GM23338 (cell line): ENCODE data around the gene PRKG2. TPM values are rescaled to one million over a fixed set of nuclear protein-coding genes. Genes with fewer than 3 reads are reported as not detected.

Source experiments
- ATAC-seq: fragments of 200-7000 bp; cut with Tn5 transposase; 3 replicates; pipeline ENCODE4 v1.9.1; 2020
- DNase-seq: peaks from one replicate; pipeline ENCODE4 v3.0.0-alpha.2; 2015; ENCODE audit warnings: low spot score
- H2AFZ ChIP-seq: fragments of 200-600 bp; sonication (generic); 2 replicates; pipeline ENCODE4 v1.8.0; 2016; ENCODE audit warnings: antibody characterized with exemption, mild to moderate bottlenecking, moderate library complexity
- H3F3A ChIP-seq: fragments of 200-600 bp; sonication (generic); replicated peaks from 2 replicates; pipeline ENCODE4 v1.8.0; 2017; ENCODE audit warnings: antibody characterized with exemption, mixed run types, low read depth
- H3K27ac ChIP-seq: fragments of 200-600 bp; sonication (generic); 2 replicates; pipeline ENCODE4 v1.6.1; 2016; ENCODE audit warnings: low read depth
- H3K27me3 ChIP-seq: fragments of 200-600 bp; sonication (generic); 2 replicates; pipeline ENCODE4 v1.8.0; 2016; ENCODE audit warnings: mild to moderate bottlenecking, mixed run types, moderate library complexity; ENCODE audit not compliant: insufficient read depth
- H3K36me3 ChIP-seq: fragments of 200-600 bp; sonication (generic); 2 replicates; pipeline ENCODE4 v1.8.0; 2016; ENCODE audit warnings: mild to moderate bottlenecking; ENCODE audit not compliant: insufficient read depth
- H3K4me1 ChIP-seq: fragments of 200-600 bp; sonication (generic); 2 replicates; pipeline ENCODE4 v1.8.0; 2016; ENCODE audit warnings: mild to moderate bottlenecking, moderate library complexity; ENCODE audit not compliant: insufficient read depth
- H3K4me2 ChIP-seq: fragments of 200-600 bp; sonication (generic); 2 replicates; pipeline ENCODE4 v1.7.1; 2017; ENCODE audit warnings: mixed run types
- H3K4me3 ChIP-seq: fragments of 200-600 bp; sonication (generic); 2 replicates; pipeline ENCODE4 v1.6.1; 2016; ENCODE audit warnings: mixed run types
- H3K79me2 ChIP-seq: fragments of 200-600 bp; sonication (generic); replicated peaks from 2 replicates; pipeline ENCODE4 v1.8.0; 2017; ENCODE audit warnings: mild to moderate bottlenecking; ENCODE audit not compliant: insufficient read depth
- H3K9me2 ChIP-seq: fragments of 200-600 bp; sonication (generic); 2 replicates; pipeline ENCODE4 v1.8.0; 2017; ENCODE audit not compliant: insufficient read depth
- H4K20me1 ChIP-seq: fragments of 200-600 bp; sonication (generic); replicated peaks from 2 replicates; pipeline ENCODE4 v1.8.0; 2017; ENCODE audit warnings: mild to moderate bottlenecking; ENCODE audit not compliant: insufficient read depth
- H3K27ac Mint-ChIP-seq: 2 replicates; pipeline ENCODE4 v1.8.0; 2020; ENCODE audit warnings: inconsistent platforms, mild to moderate bottlenecking, moderate library complexity, mixed read lengths
- H3K27me3 Mint-ChIP-seq: 3 replicates; pipeline ENCODE4 v1.8.0; 2022; ENCODE audit warnings: low read depth, mild to moderate bottlenecking, moderate library complexity, mixed read lengths, inconsistent platforms; ENCODE audit not compliant: insufficient read depth, poor library complexity
- H3K36me3 Mint-ChIP-seq: 3 replicates; pipeline ENCODE4 v1.8.0; 2021; ENCODE audit warnings: low read depth, mild to moderate bottlenecking, inconsistent platforms, moderate library complexity, mixed read lengths
- H3K4me1 Mint-ChIP-seq: 3 replicates; pipeline ENCODE4 v1.8.0; 2020; ENCODE audit warnings: mild to moderate bottlenecking, inconsistent platforms, mixed read lengths
- H3K4me3 Mint-ChIP-seq: 3 replicates; pipeline ENCODE4 v1.8.0; 2021; ENCODE audit warnings: moderate library complexity, mild to moderate bottlenecking, inconsistent platforms, mixed read lengths
- H3K9me3 Mint-ChIP-seq: 3 replicates; pipeline ENCODE4 v1.8.0; 2020; ENCODE audit warnings: moderate library complexity, mild to moderate bottlenecking, inconsistent platforms, mixed read lengths
- CREB1 ChIP-seq: fragments of 250-450 bp; sonication (Bioruptor Pico); IDR thresholded peaks from 2 replicates; pipeline ENCODE4 v1.5.0; 2020; ENCODE audit warnings: low read depth, mild to moderate bottlenecking, moderate library complexity
- JUNB ChIP-seq: IDR thresholded peaks from one replicate; pipeline ENCODE4 v1.6.1; 2016; ENCODE audit warnings: antibody characterized with exemption; ENCODE audit not compliant: unreplicated experiment
- ZNF114 ChIP-seq: fragments of 250-450 bp; sonication (Bioruptor Pico); IDR thresholded peaks from 2 replicates; pipeline ENCODE4 v1.5.0; 2020; ENCODE audit warnings: mild to moderate bottlenecking, moderate library complexity
- polyA plus RNA-seq: library from polyadenylated mRNA; unstranded; fragments of >200 nt; fragmentation: Nextera tagmentation; extraction: Ambion mirVana; gene quantifications from 2 replicates; pipeline ENCODE4 v1.2.1, GENCODE V29; 2016
- total RNA-seq: library from RNA; depleted of rRNA; stranded (reverse); fragments of >200 nt; shearing (Covaris generic); gene quantifications from 2 replicates; pipeline ENCODE4 v1.2.3, GENCODE V29; 2014
- TF ChIP-seq, protein P1 (sequence below): fragments of 250-450 bp; sonication (Bioruptor Pico); IDR thresholded peaks from 2 replicates; pipeline ENCODE4 v1.5.0; 2020; ENCODE audit warnings: mild to moderate bottlenecking, moderate library complexity
- TF ChIP-seq, protein P2 (sequence below): IDR thresholded peaks from one replicate; pipeline ENCODE4 v1.6.1; 2018; ENCODE audit warnings: antibody characterized with exemption; ENCODE audit not compliant: unreplicated experiment

The PRKG2 gene
- total and polyA plus RNA-seq, 2 experiments from 2014 or later, result 1.9 to 3.6 TPM

DNA sequence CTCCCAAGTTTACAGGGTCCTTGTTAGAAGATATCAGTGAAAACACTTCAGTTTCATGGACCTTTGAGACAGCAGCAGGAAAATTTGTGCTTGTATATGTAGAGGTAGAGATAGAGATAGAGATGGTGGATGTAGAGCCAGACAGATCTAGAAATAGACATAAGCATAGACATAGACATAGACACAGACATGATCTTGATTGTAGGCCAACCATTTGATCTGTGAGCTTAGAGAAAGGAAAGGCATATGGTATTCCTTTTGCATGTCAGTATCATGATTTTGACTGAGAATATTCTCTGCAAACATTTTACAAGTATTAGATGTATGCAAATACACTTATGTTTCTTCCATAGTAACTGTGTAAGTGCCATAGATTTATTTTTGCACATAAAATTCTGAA lies 65.0 kb downstream of the PRKG2 start:
- H3K36me3 Mint-ChIP-seq, result peaks cover 3% of the 10 kb centered on the region; the same call in 2 of the 3 replicates
- H3K4me3 ChIP-seq, result no peak overlapping the region
- peaks cover 4% of the 10 kb centered on the region; the same call in 2 of the 3 replicates for H3K4me1 Mint-ChIP-seq
- H3K27ac Mint-ChIP-seq, result no peak overlapping the region
- TF ChIP-seq, protein P1, sequence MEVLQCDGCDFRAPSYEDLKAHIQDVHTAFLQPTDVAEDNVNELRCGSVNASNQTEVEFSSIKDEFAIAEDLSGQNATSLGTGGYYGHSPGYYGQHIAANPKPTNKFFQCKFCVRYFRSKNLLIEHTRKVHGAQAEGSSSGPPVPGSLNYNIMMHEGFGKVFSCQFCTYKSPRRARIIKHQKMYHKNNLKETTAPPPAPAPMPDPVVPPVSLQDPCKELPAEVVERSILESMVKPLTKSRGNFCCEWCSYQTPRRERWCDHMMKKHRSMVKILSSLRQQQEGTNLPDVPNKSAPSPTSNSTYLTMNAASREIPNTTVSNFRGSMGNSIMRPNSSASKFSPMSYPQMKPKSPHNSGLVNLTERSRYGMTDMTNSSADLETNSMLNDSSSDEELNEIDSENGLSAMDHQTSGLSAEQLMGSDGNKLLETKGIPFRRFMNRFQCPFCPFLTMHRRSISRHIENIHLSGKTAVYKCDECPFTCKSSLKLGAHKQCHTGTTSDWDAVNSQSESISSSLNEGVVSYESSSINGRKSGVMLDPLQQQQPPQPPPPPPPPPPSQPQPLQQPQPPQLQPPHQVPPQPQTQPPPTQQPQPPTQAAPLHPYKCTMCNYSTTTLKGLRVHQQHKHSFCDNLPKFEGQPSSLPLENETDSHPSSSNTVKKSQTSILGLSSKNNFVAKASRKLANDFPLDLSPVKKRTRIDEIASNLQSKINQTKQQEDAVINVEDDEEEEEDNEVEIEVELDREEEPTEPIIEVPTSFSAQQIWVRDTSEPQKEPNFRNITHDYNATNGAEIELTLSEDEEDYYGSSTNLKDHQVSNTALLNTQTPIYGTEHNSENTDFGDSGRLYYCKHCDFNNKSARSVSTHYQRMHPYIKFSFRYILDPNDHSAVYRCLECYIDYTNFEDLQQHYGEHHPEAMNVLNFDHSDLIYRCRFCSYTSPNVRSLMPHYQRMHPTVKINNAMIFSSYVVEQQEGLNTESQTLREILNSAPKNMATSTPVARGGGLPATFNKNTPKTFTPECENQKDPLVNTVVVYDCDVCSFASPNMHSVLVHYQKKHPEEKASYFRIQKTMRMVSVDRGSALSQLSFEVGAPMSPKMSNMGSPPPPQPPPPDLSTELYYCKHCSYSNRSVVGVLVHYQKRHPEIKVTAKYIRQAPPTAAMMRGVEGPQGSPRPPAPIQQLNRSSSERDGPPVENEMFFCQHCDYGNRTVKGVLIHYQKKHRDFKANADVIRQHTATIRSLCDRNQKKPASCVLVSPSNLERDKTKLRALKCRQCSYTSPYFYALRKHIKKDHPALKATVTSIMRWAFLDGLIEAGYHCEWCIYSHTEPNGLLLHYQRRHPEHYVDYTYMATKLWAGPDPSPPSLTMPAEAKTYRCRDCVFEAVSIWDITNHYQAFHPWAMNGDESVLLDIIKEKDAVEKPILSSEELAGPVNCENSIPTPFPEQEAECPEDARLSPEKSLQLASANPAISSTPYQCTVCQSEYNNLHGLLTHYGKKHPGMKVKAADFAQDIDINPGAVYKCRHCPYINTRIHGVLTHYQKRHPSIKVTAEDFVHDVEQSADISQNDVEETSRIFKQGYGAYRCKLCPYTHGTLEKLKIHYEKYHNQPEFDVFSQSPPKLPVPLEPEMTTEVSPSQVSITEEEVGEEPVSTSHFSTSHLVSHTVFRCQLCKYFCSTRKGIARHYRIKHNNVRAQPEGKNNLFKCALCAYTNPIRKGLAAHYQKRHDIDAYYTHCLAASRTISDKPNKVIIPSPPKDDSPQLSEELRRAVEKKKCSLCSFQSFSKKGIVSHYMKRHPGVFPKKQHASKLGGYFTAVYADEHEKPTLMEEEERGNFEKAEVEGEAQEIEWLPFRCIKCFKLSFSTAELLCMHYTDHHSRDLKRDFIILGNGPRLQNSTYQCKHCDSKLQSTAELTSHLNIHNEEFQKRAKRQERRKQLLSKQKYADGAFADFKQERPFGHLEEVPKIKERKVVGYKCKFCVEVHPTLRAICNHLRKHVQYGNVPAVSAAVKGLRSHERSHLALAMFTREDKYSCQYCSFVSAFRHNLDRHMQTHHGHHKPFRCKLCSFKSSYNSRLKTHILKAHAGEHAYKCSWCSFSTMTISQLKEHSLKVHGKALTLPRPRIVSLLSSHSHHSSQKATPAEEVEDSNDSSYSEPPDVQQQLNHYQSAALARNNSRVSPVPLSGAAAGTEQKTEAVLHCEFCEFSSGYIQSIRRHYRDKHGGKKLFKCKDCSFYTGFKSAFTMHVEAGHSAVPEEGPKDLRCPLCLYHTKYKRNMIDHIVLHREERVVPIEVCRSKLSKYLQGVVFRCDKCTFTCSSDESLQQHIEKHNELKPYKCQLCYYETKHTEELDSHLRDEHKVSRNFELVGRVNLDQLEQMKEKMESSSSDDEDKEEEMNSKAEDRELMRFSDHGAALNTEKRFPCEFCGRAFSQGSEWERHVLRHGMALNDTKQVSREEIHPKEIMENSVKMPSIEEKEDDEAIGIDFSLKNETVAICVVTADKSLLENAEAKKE (CRISPR knock-in tag), result no peak
- TF ChIP-seq JUNB (no peak), ZNF114 (CRISPR knock-in tag) (no peak), CREB1 (CRISPR knock-in tag) (no peak)
- peaks cover 4% of the 10 kb centered on the region for H3K4me1 ChIP-seq
- H3K27ac ChIP-seq, result no peak overlapping the region
- no peak for DNase-seq
- H3K79me2 ChIP-seq, result no peaks in the 10 kb centered on the region
- H3K27me3 Mint-ChIP-seq, result peaks cover 4% of the 10 kb centered on the region
- no peaks in the 10 kb centered on the region for H3K36me3 ChIP-seq
- H3K9me2 ChIP-seq, result no peaks in the 10 kb centered on the region; the same call in 1 of the 2 replicates
- H3K4me2 ChIP-seq, result no peak overlapping the region
- no peaks in the 10 kb centered on the region for H3F3A ChIP-seq
- H3K9me3 Mint-ChIP-seq, result peaks cover 4% of the 10 kb centered on the region; the same call in 2 of the 3 replicates
- no peak for ATAC-seq
- no peaks in the 10 kb centered on the region for H4K20me1 ChIP-seq
- no peak overlapping the region for H3K4me3 Mint-ChIP-seq
- H3K27me3 ChIP-seq, result no peaks in the 10 kb centered on the region
- H2AFZ ChIP-seq, result no peak overlapping the region

DNA sequence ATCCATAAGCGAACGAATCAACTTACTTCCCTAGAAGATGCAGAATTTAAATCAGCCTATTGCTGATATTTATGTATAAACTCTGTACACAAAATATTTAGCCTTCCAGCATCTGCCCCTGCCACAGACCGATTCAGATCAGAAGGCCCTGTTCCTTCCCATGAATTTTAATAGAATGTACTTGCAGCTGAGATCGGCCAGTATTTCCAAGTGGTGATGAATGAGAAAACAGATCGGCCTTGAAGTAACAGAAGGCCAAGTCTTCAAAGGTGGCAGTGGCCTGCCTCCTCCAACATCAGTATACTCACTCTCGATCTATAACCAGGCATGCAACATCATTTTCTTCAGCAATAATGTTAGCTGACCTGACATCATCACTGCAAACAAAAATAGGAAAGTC lies 66.4 kb downstream of the PRKG2 start:
- H3K27me3 Mint-ChIP-seq, result no peaks in the 10 kb centered on the region
- H3K36me3 ChIP-seq, result no peaks in the 10 kb centered on the region
- no peaks in the 10 kb centered on the region for H3K79me2 ChIP-seq
- no peaks in the 10 kb centered on the region; the same call in 1 of the 2 replicates for H3K4me1 ChIP-seq
- no peaks in the 10 kb centered on the region for H3K9me3 Mint-ChIP-seq
- no peaks in the 10 kb centered on the region for H3K27me3 ChIP-seq
- H3K4me1 Mint-ChIP-seq, result peaks cover 1% of the 10 kb centered on the region; the same call in 2 of the 3 replicates
- H3K36me3 Mint-ChIP-seq, result no peaks in the 10 kb centered on the region
- no peak overlapping the region for H3K27ac Mint-ChIP-seq
- no peak overlapping the region for H3K4me2 ChIP-seq
- no peak overlapping the region for H3K4me3 Mint-ChIP-seq
- no peak overlapping the region for H3K27ac ChIP-seq
- H3K4me3 ChIP-seq, result no peak overlapping the region
- H4K20me1 ChIP-seq, result no peaks in the 10 kb centered on the region
- no peak overlapping the region for H2AFZ ChIP-seq
- ATAC-seq, result no peak
- no peaks in the 10 kb centered on the region for H3F3A ChIP-seq
- H3K9me2 ChIP-seq, result no peaks in the 10 kb centered on the region; the same call in 1 of the 2 replicates
- no peak for DNase-seq
- TF ChIP-seq, protein P2, sequence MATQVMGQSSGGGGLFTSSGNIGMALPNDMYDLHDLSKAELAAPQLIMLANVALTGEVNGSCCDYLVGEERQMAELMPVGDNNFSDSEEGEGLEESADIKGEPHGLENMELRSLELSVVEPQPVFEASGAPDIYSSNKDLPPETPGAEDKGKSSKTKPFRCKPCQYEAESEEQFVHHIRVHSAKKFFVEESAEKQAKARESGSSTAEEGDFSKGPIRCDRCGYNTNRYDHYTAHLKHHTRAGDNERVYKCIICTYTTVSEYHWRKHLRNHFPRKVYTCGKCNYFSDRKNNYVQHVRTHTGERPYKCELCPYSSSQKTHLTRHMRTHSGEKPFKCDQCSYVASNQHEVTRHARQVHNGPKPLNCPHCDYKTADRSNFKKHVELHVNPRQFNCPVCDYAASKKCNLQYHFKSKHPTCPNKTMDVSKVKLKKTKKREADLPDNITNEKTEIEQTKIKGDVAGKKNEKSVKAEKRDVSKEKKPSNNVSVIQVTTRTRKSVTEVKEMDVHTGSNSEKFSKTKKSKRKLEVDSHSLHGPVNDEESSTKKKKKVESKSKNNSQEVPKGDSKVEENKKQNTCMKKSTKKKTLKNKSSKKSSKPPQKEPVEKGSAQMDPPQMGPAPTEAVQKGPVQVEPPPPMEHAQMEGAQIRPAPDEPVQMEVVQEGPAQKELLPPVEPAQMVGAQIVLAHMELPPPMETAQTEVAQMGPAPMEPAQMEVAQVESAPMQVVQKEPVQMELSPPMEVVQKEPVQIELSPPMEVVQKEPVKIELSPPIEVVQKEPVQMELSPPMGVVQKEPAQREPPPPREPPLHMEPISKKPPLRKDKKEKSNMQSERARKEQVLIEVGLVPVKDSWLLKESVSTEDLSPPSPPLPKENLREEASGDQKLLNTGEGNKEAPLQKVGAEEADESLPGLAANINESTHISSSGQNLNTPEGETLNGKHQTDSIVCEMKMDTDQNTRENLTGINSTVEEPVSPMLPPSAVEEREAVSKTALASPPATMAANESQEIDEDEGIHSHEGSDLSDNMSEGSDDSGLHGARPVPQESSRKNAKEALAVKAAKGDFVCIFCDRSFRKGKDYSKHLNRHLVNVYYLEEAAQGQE, result no peak
